ENCODE results near the gene FAM174C.

Gene FAM174C

DNA sequence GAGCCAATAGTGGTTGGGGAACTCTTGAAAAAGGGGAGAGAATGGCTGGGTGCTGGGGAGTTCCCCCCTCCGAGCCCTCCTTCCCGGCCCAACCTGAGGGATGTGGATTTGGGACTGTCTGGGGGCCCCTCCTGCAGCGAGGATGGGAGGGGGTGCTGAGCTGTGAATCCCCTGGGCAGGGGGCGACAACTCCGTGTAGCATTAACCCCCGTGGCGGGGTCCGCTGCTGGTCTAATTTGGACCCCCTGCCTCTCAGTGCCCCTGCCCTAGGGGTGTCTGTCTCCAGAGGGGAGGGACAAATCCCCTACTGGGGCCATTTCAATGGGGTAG is 17.2 kb upstream of the FAM174C start:
- no peak for DNase-seq
- in situ Hi-C loops (cut with HindIII; ENCODE audit: low pct_ligation_motif_present, low pct_unique_long_range_greater_than_20kb, low sequenced_read_pairs): no loop called here

DNA sequence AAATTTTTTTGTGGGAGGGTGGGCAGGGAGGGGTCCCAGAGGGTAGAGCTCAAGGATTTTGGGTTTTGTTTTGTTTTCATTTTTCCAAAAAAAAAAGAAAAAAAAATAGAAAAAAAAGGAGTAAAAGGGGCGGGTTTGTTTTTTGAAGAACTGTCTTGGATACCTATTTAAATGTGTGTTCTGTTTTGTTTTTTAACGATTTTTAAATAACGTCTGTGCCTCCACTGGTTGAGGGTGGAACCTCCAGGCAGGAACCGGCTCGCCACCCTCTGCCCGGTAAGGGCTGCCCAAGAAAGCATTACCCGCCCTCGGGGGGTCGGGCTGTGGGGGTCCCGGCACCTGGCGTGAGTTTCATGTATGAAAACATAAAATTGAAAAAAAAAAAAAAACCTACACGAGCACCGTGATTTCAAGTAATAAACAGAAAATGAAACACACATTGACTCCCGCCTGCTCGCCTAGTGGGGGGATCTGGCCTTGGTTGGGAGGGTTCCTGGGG is 16.6 kb upstream of the FAM174C start:
- DNase-seq: no peak
- in situ Hi-C loops (cut with HindIII; ENCODE audit: low pct_ligation_motif_present, low pct_unique_long_range_greater_than_20kb, low sequenced_read_pairs): no loop called here

DNA sequence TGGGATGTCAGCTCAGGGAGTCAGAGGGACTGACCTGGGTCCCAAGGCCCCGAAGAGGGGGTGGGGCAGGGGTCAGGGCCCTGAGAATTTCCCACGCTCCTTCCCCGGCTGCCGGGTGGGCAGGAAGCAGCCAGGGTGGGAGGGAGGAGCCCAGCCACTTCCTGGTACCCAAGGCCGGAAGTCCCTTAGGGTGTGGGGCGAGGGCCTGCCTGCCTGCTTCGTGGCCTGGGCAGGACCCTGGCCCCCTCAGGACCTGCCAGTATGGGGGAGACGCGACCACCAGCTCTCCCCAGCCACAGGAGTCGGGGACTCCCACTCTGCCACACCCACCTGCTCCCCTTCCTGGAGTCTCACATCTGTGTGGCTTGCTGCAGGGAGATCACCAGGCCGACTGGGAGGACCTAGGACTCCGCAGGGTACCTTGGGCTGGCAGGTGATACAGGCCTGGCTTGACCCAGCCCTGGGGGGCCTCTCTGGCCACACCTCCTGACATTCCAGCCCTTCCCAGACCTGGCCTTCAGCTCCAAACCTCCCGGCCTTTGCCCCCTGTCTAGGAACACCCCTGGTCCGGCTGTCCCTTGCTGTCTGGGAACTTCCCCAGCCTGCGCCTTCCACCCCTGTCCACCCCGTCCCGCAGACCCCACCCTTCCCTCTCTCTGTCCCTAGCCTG is 16.0 kb upstream of the FAM174C start:
- DNase-seq: peak; percentile 60
- in situ Hi-C loops (cut with HindIII; ENCODE audit: low pct_ligation_motif_present, low pct_unique_long_range_greater_than_20kb, low sequenced_read_pairs): no loop called here

DNA sequence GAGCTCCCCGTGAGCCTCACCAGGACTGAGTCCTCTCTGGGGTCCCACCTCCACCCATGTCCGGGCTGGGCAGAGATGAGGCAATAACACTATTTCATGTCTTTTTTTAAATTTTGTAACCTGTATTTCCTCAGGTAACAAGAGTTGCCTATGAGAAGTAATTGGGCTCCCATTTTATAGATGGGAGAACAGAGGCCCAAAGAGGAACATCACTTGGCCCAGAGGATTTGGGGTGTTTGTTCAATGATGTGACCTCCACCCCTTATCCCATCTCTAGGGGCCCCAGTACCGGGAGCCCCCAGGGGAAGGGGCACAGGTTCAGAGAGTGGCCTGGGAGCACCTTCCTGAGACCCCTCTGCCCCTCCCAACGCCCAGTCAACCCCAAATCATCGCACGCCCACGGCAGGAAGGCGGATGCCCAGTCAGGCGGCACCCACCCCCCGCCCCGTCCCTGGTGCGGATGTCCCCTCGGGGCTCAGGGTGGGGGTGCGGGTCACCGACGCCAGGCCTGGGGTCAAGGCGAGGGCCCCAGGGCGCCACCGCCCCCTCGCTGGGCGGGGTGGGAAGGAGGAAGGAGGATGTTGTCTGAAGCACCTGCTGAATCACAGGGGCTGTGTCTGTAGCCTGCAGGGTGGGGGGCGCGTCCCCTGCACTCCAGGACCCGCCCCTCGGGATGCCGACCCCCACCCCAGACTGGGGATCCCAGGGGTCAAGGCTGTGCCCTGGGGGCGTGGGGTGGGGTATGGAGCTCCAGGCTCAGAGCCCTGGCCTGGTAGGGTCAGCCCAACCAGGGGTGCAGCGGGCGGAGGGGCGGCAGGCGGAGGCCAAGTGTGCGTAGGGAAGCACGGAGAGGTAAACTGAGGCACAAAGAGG is 15.2 kb upstream of the FAM174C start:
- in situ Hi-C loops (cut with HindIII; ENCODE audit: low pct_ligation_motif_present, low pct_unique_long_range_greater_than_20kb, low sequenced_read_pairs): no loop called here
- DNase-seq: no peak

DNA sequence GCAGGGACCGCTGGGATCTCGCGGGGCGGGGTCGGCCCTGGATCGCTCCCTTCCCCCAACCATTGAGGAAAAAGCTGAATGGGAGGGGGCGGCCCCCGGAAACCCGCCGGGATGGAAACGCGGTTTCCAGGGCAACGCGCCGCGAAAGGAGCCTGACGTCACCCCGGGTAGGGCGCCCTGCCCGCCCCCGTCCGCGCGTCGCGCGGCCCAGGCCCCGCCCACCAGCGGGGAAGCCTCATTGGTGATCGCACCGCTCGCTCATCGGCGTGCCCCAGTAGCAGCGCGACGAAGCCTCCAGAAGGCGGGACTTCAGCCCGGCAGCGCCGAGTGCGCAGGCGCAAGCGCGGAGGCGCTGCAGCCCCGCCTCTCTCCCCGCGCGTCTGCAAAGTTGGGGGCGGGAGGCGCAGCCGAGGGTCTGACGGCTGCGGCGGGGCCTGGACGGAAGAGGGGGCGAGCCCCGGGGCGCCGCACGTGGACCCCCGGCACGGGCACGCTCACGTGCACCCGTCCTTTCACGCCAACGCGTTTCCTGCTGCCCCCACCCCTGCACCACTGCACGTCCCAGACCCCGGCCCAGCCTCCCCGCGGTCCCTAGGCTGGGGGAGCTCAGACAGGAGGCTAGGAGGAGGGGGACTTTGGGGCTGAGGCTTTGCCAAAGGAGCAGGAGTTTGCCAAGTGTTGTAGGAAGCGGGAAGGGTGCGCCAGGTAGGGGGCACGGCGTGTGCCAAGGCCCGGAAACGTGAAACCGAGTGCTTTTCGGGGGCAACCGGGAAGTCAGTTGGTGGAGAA is 14.4 kb upstream of the FAM174C start:
- DNase-seq: peak; percentile 93
- in situ Hi-C loops (cut with HindIII; ENCODE audit: low pct_ligation_motif_present, low pct_unique_long_range_greater_than_20kb, low sequenced_read_pairs): no loop called here

DNA sequence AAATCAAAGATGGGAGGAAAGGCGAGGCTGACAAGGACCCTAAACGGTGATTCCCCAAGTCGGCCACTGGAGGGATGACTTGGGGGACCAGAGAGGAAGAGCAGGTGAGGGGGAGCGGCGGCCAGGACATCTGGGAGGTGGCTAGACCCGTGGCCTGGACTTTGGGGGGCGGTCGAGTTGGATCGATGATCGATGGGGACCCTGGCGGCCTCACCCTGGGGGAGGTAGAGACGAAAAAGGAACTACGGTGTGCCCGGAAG is 13.9 kb upstream of the FAM174C start:
- DNase-seq: no peak
- in situ Hi-C loops (cut with HindIII; ENCODE audit: low pct_ligation_motif_present, low pct_unique_long_range_greater_than_20kb, low sequenced_read_pairs): no loop called here

DNA sequence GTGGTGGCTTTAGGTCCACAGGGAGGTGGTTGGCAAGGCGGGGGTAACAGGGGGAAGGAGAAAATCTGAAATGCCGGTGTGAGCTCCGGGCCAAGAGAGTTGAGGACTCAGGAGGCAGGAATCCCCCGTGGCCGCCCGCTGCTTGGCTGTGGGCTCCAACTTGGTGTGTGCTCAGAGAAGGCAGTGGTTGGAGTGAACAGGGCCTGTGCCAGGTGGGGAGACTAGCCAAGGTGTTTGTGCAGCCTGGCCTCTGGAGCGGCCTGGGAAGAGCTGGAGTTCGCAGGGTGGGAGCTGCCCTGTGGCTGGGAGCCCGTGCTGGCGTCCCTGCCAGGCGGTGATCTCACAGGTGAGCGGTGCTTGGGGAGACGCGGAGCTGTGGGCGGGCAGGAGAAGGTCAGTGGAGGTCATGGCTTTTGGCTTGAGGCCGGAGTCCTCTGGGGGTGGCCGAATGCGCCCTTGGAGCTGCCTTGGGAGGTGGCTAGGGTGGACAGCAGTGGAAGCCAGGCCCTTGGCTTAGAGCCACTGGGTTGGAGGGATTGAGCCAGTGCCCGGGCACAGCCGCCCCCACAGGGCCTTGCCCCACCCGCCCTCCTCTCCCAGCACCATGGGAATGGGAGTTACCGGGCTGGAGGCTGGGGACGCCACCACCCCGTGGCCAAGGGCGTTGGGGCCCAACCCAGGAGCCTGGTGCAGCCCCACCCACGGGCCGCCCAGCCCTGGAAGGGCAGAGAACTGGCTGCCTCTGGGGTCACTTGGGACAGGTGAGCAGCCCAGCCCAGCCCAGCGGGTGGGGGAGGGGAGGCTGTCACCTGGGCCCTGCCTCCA is 13.3 kb upstream of the FAM174C start:
- peak; percentile 69 for DNase-seq
- in situ Hi-C loops (cut with HindIII; ENCODE audit: low pct_ligation_motif_present, low pct_unique_long_range_greater_than_20kb, low sequenced_read_pairs): no loop called here

DNA sequence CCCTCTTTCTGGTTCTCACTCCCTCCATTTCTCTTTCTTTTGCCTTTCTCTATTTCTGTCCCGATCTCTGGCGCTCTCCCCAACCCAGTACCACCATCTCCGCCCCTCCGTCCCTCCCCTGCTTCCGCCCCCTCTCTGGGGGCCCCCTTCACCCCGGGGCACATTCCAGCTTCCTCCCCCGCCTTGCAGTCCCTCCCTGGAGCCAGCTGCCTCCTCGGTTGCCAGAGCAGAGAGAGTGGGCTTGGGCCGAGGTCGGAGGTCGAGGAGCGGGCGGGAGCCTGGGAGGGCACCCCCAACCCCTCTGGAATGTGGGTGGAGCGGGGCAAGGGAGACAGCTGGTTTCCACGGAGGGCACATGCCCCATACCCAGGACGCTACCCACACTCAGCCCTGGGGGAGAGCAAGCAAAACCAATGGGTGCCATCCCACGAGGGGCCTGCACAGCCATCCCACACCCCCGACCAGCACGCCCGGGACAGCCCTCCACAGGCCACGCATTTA is 12.7 kb upstream of the FAM174C start:
- DNase-seq: no peak
- in situ Hi-C loops (cut with HindIII; ENCODE audit: low pct_ligation_motif_present, low pct_unique_long_range_greater_than_20kb, low sequenced_read_pairs): no loop called here

DNA sequence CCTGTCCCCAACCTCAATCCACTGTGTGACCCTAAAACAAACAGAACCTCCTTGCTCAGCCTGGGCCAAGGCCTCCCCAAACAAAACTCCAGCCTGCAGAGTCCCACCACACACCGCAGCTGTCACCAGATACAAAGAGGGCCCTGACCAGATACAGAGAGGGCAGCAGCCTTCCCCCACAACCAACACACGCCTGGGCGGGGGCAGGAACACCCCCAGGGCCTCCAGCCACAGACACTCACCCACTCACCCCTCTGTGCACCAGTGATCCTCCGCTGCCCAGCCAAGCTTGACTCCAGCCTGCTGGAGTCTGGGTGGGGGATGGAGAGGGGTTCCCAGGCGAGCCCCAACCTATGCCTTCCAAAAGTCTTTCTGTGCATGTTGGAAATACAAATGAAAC is 12.1 kb upstream of the FAM174C start:
- DNase-seq: no peak
- in situ Hi-C loops (cut with HindIII; ENCODE audit: low pct_ligation_motif_present, low pct_unique_long_range_greater_than_20kb, low sequenced_read_pairs): no loop called here

DNA sequence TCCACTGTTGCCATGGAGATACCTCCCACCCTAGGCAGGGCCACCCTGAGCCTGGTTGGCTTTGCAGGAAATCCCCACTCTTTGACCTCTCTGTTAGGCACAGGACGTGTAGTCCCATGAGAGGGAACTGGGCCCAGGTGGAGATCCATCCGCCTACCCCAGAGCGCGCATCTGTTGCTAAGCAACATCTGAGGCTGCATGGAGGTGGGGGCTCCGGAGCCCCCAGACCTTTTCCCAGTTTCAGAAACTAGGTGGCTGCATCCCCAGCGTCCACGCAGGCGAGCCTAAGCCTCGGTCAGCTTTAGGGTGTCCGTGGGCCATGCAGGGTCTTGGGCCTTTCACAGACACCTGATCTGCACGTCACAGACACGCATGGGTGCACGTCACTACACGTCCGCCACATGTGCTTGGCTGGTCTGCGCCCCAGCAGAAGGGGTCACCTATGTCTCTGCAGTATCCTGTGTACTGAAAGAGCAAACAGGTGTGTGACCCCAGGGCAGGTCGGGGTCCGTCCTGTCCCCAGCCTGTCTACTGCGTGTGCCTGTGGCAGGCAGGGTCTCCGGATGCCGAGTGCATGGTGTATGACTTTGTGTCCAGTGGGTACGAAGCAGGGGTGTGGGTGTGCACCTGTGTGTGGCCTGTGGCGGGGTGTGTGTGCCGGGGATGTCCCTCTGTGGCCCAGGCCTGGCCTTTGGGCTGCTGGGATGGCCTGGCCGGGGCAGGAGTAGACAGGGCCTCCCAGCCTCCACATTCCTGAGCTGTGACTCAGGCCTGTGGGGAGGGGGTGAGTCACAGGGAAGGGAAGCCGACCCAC is 10.3 kb upstream of the FAM174C start:
- peak; percentile 93 for DNase-seq
- in situ Hi-C loops (cut with HindIII; ENCODE audit: low pct_ligation_motif_present, low pct_unique_long_range_greater_than_20kb, low sequenced_read_pairs): no loop called here

DNA sequence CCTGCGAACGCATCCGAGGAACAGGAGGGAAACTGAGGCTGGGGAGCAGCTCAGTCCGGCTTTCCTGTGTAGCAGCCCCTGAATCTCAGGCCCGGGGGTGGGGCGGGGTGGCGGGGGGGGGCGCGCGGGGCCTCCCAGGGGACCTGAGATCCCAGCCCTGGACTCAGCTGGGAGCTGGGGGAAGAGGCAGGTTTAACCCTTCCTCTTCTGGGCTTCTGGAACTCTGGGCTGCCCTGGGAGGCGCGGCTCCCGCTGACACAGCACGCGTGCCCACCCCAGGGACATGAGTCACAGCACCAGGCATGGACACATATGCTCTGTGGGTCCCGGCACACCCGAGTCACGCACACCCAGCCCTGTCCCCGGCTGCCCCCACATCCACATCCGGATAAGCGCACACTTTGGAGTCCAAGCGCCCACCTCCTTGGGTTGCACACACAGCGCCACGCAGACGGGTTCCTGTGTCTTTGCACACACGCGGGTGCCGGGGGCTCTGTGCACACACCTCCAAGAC is 9.7 kb upstream of the FAM174C start:
- in situ Hi-C loops (cut with HindIII; ENCODE audit: low pct_ligation_motif_present, low pct_unique_long_range_greater_than_20kb, low sequenced_read_pairs): no loop called here
- peak; percentile 62 for DNase-seq

DNA sequence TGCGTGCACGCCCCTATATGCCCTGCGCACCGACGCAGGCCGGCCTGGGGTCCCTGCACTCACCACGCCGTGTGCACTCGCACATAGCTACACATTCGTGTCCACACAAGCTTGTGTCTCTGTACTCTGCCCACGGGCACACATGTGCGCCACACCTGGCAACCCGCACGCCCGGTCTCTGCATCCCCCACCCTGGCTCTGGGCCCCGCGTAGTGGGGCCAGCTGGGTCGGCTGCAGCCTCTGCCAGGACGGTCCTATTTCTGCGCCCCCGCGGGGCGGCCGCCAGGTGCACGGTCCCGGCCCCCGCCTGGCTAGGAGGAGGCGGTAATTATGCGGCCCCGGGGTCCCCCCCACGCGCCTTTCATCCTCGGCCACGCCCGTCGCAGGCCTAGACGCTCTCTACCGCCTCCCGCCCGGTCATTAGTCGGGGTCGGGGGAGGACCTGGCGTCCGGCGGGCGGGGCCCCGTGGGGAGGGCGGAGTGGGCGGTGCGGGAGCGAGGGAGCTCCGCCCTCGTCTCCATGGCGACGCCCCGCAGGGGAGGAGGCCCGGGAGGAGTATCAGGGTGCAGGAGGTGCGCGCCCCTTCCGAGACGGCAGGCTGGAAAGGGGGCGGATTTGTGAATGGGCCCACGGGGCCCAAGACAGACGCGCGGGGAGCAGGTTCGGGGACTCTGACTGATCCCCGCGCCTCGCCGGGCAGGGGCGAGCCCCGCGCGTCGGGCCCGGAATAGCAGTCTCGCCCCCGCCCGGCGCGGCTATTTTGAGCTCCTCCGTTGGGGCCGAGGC is 9.0 kb upstream of the FAM174C start:
- peak; percentile 84 for DNase-seq
- in situ Hi-C loops (cut with HindIII; ENCODE audit: low pct_ligation_motif_present, low pct_unique_long_range_greater_than_20kb, low sequenced_read_pairs): no loop called here

DNA sequence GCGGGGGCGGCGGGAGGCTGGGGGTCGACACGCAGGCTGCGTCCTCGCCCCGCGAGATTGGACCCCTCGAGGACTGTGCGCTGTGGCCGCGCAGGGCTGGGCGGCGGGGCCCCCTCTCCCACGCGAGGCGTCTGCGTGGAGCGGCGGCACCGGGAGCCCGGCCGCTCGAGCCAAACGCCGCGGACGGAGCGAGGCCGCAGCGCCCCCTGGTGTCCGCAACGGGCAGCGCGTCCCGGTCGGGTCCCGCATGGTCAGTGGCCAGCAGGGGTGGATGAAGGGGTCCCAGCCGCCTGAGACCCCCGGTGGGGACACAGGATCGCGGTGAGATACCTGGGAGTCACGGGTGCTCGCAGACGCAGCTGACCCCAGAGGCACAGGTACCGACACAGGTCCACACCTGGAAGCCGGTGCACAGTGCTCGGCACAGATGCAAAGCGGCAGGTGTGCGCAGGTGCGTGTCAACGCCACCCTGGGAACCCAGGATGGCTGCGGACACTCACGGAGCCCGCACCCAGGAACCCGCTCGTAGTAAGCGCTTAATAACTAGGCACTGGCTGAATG is 8.3 kb upstream of the FAM174C start:
- DNase-seq: peak; percentile 52
- in situ Hi-C loops (cut with HindIII; ENCODE audit: low pct_ligation_motif_present, low pct_unique_long_range_greater_than_20kb, low sequenced_read_pairs): no loop called here

DNA sequence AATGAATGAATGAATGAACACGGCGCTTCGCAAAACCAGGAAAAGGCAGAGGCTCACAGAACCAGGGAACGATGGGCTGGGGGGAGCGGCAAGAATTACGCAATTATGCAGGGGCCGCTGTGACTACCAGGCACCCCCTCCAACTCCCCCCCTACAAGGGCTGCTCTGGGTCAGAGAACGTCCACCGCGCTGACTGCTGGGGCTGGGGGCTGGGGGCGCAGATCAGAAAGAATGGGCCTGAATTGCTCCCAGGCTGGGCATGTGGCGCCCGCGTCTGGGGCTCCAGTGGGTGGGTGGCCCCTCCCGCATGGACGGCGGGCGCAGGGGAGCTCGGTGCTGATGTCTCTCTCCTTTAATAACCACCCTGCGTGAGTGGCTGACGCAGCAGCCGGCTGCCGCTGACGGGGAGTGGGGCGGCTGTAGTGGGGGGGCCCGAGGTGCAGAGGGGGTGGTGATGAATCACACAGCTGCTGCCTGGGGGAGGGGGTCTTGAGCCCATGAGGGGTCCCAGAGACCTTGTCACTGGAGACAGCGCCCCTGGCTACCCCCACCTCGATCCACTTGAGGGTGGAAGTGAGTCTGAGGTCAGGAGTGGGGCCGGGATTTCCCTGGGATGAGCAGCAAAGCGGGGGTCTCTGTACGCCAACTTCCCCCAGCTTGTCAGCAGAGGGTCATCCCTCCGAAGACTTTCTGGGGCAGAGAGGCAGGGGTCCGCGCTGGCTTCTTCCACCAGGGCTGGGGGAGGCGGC is 7.7 kb upstream of the FAM174C start:
- in situ Hi-C loops (cut with HindIII; ENCODE audit: low pct_ligation_motif_present, low pct_unique_long_range_greater_than_20kb, low sequenced_read_pairs): no loop called here
- DNase-seq: no peak

DNA sequence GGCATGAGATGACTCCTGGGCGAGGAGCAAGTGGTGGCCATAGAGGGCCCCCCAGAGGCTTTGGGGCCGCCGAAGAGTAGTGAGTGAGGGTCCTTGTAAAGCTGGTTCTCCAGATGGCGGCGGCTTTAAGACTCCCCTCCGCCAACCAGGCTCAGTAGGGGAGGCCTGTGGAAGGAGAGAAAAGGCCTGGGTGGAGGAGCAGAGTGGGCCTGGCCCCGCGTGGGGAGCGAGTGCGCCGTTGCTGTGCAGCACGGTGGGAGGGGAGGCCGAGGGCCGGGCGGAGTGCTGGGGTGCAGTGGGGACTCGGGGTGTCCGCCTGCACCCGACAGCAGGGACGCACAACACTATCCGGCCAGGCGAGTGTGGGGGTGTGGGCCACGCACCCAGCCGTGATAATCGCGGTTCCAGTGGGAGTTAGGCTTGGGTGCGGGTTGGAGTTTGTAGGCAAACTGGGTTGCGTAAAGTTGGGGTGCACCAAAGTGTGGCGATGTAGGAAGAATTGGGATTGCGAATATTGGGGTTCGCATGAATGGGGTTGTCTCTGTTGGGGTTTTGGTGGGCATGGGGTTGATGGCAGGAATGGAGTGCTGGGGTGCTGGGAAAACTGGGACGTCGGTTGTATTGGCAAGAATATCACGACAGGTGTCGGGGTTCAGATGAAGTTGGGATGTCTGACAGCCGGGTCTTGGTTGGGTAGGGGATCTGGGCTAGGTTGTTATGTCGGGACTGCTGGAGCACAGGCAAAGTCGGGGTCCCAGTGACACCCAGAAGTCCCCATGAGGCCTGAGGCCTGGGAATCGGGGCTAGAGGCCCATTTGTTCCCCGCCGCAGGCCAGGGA is 6.9 kb upstream of the FAM174C start:
- DNase-seq: no peak
- in situ Hi-C loops (cut with HindIII; ENCODE audit: low pct_ligation_motif_present, low pct_unique_long_range_greater_than_20kb, low sequenced_read_pairs): no loop called here

Measured in ACHN (cell line).